Nephron progenitor cell (in vitro differentiated cells): ENCODE measurements around the gene ITPK1.
A peak's percentile ranks its signal among the peaks of the same experiment; 100 is the strongest.
"Not testable (repeated sequence)": the region's sequence is repeated elsewhere in the genome, so short reads cannot be mapped to it uniquely, and the experiment has no call there.

Experiments used
- DNase-seq: peaks from one replicate; pipeline ENCODE4 v3.0.0; 2021
- H3K27ac Mint-ChIP-seq: 2 replicates; pipeline ENCODE4 v1.8.0; 2021; ENCODE audit warnings: mild to moderate bottlenecking, moderate library complexity, mixed read lengths
- H3K27me3 Mint-ChIP-seq: 2 replicates; pipeline ENCODE4 v1.8.0; 2021; ENCODE audit warnings: mild to moderate bottlenecking, low read depth, mixed read lengths; ENCODE audit not compliant: poor library complexity
- H3K36me3 Mint-ChIP-seq: 2 replicates; pipeline ENCODE4 v1.8.0; 2021; ENCODE audit warnings: low read depth, mixed read lengths
- H3K4me1 Mint-ChIP-seq: 2 replicates; pipeline ENCODE4 v1.8.0; 2021; ENCODE audit warnings: mixed read lengths
- H3K4me3 Mint-ChIP-seq: 2 replicates; pipeline ENCODE4 v1.8.0; 2021; ENCODE audit warnings: mild to moderate bottlenecking, moderate library complexity, mixed read lengths
- H3K9me3 Mint-ChIP-seq: 2 replicates; pipeline ENCODE4 v1.8.0; 2021; ENCODE audit warnings: mild to moderate bottlenecking, moderate library complexity, mixed read lengths
- CTCF ChIP-seq: fragments of 200-600 bp; sonication (generic); IDR thresholded peaks from 2 replicates; pipeline ENCODE4 v1.5.0; 2021; ENCODE audit warnings: antibody characterized with exemption

The ITPK1 gene

DNA sequence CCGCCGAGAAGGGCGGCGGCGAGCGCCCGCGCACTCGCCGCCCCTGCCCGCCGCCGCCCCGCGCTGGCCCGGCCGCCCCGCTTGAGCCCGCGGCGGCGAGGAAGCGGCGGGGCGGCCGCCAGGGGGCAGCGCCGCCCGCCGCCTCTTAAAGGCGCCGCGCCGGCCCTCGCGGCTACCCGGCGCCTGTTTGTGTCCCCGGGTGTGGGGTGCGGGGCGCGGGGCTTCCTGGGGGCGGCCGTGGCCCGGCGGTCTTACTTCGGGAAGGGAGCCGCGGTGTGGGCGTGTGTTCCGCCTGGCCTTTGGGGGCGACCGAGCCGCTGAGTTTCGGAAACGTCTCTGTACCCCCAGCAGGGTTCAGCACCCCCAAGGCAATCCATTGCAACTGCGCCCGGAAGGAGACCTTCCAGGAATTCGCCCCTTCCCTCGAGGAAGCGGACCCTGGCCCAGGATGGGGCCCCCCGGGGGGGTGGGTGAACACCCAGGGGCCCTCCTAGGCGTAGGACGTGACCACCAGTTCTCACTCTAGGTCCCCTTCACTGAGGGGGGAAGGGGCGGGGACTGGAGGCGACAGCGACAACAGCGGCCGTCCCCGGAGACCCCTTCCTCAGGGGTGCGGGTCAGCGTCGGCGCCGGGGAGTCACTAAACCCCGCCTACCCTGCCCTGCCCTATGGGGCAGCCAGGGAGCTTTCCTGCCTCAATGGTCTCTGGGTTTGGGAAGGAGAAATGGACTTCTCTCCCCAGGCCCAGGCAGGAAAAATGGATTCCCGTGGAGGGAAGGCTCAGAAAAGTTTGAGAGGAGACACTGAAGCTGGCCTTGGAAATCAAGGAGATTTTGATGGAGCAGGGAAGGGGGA, at the start of gene ITPK1:
ITPK1 (minus strand) TSS at position 105 of the 855 bp plus-strand sequence. CDS start 762 bp downstream, outside the sequence.
- Mint-ChIP-seq H3K27me3 (peaks cover 29% of the 10 kb centered on the region), H3K36me3 (no peaks in the 10 kb centered on the region), H3K4me3 (peak within 1 kb of the TSS; percentile 89), H3K27ac (no peak within 1 kb of the TSS), H3K4me1 (peaks cover 26% of the 10 kb centered on the region), H3K9me3 (no peaks in the 10 kb centered on the region)
- DNase-seq: peak; percentile 67
- TF ChIP-seq CTCF: no peak

DNA sequence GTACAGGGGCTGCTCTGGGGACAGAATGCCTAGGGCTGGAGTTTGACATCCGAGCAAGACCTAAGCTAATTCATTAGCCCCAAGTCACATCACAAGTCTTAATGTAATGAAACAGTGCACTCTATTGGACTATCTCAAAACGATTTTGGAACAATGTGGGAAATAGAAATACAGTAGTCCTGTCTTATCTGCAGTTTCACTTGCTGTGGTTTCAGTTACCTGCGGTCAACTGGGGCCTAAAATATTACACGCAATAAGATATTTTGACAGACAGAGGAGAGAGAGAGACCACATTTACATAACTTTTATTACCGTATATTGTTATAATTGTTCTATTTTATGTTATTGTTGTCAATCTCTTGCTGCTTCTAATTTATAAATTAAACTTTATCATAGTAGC, 47.8 kb upstream of the ITPK1 start:
- H3K4me1 Mint-ChIP-seq: peaks cover 10% of the 10 kb centered on the region

GRCh38 chr14:93161411-93161940, 45.8 kb upstream of the ITPK1 start:
- H3K9me3 Mint-ChIP-seq: no peaks in the 10 kb centered on the region
- no peak for DNase-seq
- no peaks in the 10 kb centered on the region for H3K36me3 Mint-ChIP-seq
- no peak for TF ChIP-seq CTCF
- peaks cover 14% of the 10 kb centered on the region for H3K4me1 Mint-ChIP-seq
- no peaks in the 10 kb centered on the region for H3K27me3 Mint-ChIP-seq
- H3K4me3 Mint-ChIP-seq: no peak overlapping the region
- no peak overlapping the region for H3K27ac Mint-ChIP-seq

More for the DNA sequence above, 47.8 kb upstream of the ITPK1 start:
- no peak for DNase-seq
- peaks cover 4% of the 10 kb centered on the region for H3K9me3 Mint-ChIP-seq
- no peak overlapping the region for H3K27ac Mint-ChIP-seq
- H3K36me3 Mint-ChIP-seq: no peaks in the 10 kb centered on the region
- no peak overlapping the region for H3K4me3 Mint-ChIP-seq
- no peak for TF ChIP-seq CTCF
- H3K27me3 Mint-ChIP-seq: no peaks in the 10 kb centered on the region

DNA sequence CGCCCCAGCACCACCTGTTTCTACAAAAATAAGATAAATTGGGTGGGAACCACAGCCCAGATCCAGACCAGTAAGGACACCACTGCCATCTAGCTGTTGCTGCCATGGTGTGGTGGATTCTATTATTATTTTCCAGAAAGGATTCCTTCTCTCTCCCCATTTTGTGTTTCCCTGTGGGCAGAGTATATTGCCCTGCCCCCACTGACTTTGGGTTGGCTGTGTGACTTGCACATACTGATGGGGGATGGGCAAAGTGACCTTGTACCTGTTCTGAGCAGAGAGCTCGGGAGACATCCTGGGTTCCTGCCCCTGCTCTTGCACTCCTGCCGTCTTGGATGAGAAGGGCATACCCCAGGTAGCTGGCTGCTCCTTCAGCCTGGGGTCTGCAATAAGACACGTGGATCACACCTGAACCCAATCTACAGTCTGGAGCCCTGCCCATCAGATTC, 44.7 kb upstream of the ITPK1 start:
- Mint-ChIP-seq H3K27ac (no peak overlapping the region), H3K4me3 (no peak overlapping the region), H3K9me3 (no peaks in the 10 kb centered on the region), H3K4me1 (peaks cover 11% of the 10 kb centered on the region), H3K27me3 (peaks cover under 1% of the 10 kb centered on the region), H3K36me3 (no peaks in the 10 kb centered on the region)
- DNase-seq: no peak
- TF ChIP-seq CTCF: no peak

DNA sequence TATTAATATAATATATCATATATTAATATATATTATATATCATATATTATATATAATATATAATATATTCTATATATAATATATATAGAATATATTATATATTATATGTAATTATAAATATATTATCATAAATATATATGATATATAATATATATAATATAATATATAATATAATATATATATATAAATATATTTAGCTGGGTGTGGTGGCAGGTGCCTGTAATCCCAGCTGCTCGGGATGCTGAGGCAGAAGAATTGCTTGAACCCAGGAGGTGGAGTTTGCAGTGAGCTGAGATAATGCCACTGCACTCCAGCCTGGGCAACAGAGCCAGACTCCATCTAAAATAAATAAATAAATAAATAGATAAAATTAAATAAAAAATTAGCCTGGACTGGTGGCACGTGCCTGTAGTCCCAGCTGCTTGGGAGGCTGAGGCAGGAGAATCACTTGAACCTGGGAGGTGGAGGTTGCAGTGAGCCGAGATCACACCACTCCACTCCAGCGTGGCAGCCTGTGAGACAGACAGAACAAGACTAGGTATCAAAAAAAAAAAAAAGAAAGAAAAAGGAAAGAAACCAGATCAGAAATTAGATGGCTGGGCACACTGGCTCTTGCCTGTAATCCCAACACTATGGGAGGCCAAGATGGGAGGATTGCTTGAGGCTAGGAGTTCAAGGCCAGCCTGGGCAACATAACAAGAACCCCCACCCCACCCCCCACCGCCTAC, 44.1 kb upstream of the ITPK1 start:
- not testable (repeated sequence) for H3K27ac Mint-ChIP-seq, H3K27me3 Mint-ChIP-seq, DNase-seq, H3K4me3 Mint-ChIP-seq, H3K36me3 Mint-ChIP-seq, H3K4me1 Mint-ChIP-seq, H3K9me3 Mint-ChIP-seq

- not testable (repeated sequence) for H3K27me3 Mint-ChIP-seq, H3K4me3 Mint-ChIP-seq, H3K27ac Mint-ChIP-seq, H3K9me3 Mint-ChIP-seq, H3K36me3 Mint-ChIP-seq, H3K4me1 Mint-ChIP-seq, DNase-seq
Observed at GRCh38 chr14:93158349-93158748, 42.6 kb upstream of the ITPK1 start.
